NCI-H748 (cell line): ENCODE data around the gene GTF2H2C_2.
"Not testable (repeated sequence)": the region's sequence is repeated elsewhere in the genome, so short reads cannot be mapped to it uniquely, and the experiment has no call there.

Experiments
- DNase-seq: peaks from one replicate; lab custom pipeline; 2025; ENCODE audit not compliant: unreplicated experiment; lab: John Stamatoyannopoulos, UW

GTF2H2C_2 gene

GRCh38 chr5:70415117-70415516, at the start of gene GTF2H2C_2:
Gene GTF2H2C_2 (plus strand): TSS chr5:70415368.
- not testable (repeated sequence) for DNase-seq

GRCh38 chr5:70400984-70401686, 14.0 kb upstream of the GTF2H2C_2 start:
- not testable (repeated sequence) for DNase-seq

DNA sequence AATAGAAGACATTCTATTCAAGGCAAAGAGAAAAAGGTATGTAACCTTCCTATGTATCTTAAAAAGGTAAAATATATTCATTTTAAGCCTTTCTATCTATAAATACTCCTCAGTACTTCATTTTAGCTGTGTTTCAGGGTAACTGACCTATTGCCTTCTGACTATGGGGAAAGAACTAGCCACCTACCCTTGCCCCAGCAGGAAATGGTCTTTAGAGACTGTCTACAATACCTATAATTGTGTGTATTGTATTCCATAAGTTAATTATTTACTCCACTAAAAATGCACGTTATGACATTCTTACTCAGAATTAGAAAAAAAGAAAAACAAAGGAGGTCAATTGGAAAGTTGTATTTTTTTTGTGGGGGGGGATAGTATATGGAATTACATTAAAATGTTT, 6.2 kb downstream of the GTF2H2C_2 start:
- not testable (repeated sequence) for DNase-seq

DNA sequence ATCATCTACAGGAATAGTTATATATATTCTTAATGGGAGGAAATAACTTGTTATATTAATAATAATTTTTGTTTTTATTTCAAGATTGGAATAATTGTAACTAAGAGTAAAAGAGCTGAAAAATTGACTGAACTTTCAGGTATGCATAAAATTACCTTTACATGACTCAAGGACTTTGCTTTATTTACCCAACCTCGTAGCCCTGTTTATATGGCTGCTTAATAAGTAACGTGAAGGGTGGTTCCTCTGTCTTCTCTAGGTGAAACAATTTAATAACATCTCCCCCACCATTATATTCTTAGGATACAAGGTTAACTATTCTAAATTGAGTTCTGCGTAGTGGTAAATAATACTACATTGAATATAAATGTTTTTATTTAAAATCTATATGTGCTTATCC, 8.0 kb downstream of the GTF2H2C_2 start:
- not testable (repeated sequence) for DNase-seq

DNA sequence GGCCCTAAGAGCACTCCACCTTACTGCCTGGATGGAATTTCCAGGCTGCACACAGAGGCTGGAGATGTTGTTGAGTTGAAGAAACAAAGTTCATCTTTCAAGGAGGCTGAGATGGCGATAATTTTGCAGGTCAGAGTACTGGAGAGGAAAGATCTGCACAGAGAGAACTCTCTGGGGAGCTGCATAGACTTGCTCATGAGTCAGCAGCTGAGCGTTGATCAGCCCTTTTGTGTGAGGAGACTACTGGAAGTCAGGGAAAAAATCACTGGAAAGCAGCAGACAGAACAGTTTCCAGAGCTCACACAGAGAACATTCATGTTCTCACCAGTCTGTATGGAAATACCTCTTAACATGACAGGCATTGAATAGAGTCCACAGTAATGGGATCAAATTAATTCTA, 23.4 kb downstream of the GTF2H2C_2 start:
- DNase-seq: not testable (repeated sequence)

DNA sequence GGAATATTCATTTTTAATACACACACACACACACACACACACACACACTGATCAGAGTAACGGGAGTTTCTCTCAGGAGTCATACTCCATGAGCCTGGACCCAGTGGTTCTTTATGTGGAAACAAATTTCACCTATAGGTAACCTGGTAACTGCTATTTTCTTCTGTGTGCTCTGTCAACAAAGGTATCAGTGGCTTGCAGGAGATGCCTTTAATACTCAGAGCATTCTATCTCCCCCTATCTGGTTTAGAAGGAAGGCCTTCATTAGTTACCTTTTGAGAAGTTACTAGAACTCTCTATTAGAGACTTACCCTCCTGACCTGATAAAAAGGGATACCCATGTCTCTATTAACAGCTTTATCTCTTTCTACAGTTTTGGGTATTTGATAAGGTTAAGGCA, 34.4 kb downstream of the GTF2H2C_2 start:
- DNase-seq: not testable (repeated sequence)

DNA sequence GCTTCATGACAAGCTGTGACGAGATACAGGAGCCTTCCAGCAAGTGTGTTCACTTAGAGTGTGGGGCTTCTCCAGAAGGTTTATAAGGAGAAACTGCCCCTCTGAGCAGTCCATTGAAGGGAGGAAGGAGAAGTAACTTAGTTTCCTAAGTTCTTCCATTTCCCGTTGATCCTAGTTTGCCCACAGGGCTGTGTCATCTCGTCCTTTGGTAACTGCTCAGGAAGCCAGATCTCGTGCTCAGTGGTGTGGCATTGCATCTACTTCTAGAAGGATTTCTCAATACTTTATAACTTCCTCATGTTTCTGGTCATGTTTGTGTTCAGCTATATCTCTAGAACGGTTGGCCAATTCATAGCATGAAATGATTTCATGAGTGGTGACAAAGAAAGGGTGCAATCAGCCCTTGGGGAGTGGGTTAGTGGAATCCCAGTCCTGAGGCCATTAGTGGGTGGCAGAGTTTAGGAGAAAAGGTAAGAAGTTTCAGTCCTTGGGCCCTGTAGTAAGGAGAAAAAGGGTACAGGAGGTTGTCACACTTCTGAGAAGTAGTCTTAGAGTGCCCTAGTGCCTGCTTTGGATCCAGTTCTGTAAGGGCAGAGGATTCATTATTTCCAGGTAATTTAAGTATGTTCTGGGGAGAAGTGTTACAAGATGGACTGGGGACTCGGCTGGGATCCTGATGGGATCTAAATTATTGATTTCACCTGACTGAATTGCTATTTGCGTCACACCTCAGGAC, 36.2 kb downstream of the GTF2H2C_2 start:
- DNase-seq: not testable (repeated sequence)

GRCh38 chr5:70457093-70457492, 41.9 kb downstream of the GTF2H2C_2 start:
- DNase-seq: not testable (repeated sequence)

- DNase-seq: not testable (repeated sequence)
These were observed 44.0 kb downstream of the GTF2H2C_2 start for GRCh38 chr5:70459188-70459587.

GRCh38 chr5:70461984-70462383, 46.8 kb downstream of the GTF2H2C_2 start:
- DNase-seq: not testable (repeated sequence)

GRCh38 chr5:70464019-70464637, 49.0 kb downstream of the GTF2H2C_2 start:
- DNase-seq: not testable (repeated sequence)

GRCh38 chr5:70469926-70470509, 54.9 kb downstream of the GTF2H2C_2 start:
- not testable (repeated sequence) for DNase-seq
